Fibroblast of lung (primary cell): ENCODE results near the gene UGT1A10. TPM values are rescaled to one million over a fixed set of nuclear protein-coding genes. Genes with fewer than 3 reads are reported as not detected.

Source experiments
- DNase-seq, 2 donors: peaks; one replicate each; pipeline versions ENCODE4 v3.0.0 to v3.0.0-alpha.2; 2010; ENCODE audit warnings: low read depth in 2 of 2
- H2AFZ ChIP-seq: 2 replicates; pipeline ENCODE4 v1.5.1; 2012; ENCODE audit warnings: low read length, control low read depth, inconsistent platforms
- H3K27ac ChIP-seq: 2 replicates; pipeline ENCODE4 v1.5.1; 2011; ENCODE audit warnings: low read length, control low read depth; ENCODE audit not compliant: insufficient read depth
- H3K27me3 ChIP-seq: 2 replicates; pipeline ENCODE4 v1.5.1; 2011; ENCODE audit warnings: mild to moderate bottlenecking, low read length; ENCODE audit not compliant: control insufficient read depth, insufficient read depth
- H3K36me3 ChIP-seq: 2 replicates; pipeline ENCODE4 v1.5.1; 2011; ENCODE audit warnings: low read length; ENCODE audit not compliant: control insufficient read depth, insufficient read depth
- H3K4me1 ChIP-seq: 2 replicates; pipeline ENCODE4 v1.5.1; 2011; ENCODE audit warnings: low read length; ENCODE audit not compliant: control insufficient read depth, insufficient read depth; ENCODE audit errors: extremely low read depth
- H3K4me2 ChIP-seq: 2 replicates; pipeline ENCODE4 v1.5.1; 2011; ENCODE audit warnings: low read length, control low read depth; ENCODE audit not compliant: insufficient read depth; ENCODE audit errors: extremely low read depth
- H3K4me3 ChIP-seq, 4 experiments: fragments of 200-600 bp in 1 of 4; sonication (generic) in 1 of 4; replicated peaks in 1 of 4; 2 replicates each; pipeline ENCODE4 v1.5.1; 2011 to 2016; ENCODE audit warnings: low read length in 4 of 4, low read depth in 3 of 4, mild to moderate bottlenecking in 3 of 4, control low read depth in 2 of 4, inconsistent platforms in 1 of 4, mixed read lengths in 1 of 4; ENCODE audit not compliant: insufficient read depth in 1 of 4; ENCODE audit errors: control extremely low read depth in 1 of 4
- H3K79me2 ChIP-seq: 2 replicates; pipeline ENCODE4 v1.5.1; 2012; ENCODE audit warnings: mild to moderate bottlenecking, low read length, inconsistent platforms; ENCODE audit not compliant: control insufficient read depth, insufficient read depth
- H3K9ac ChIP-seq: 2 replicates; pipeline ENCODE4 v1.5.1; 2011; ENCODE audit warnings: mild to moderate bottlenecking, low read length, control low read depth; ENCODE audit not compliant: insufficient read depth
- H3K9me3 ChIP-seq: 2 replicates; pipeline ENCODE4 v1.5.1; 2012; ENCODE audit warnings: low read depth, low read length; ENCODE audit not compliant: control insufficient read depth, insufficient read depth
- H4K20me1 ChIP-seq: 2 replicates; pipeline ENCODE4 v1.5.1; 2011; ENCODE audit warnings: low read length; ENCODE audit not compliant: control insufficient read depth, insufficient read depth; ENCODE audit errors: extremely low read depth
- EZH2 ChIP-seq: IDR thresholded peaks from 2 replicates; pipeline ENCODE4 v1.5.1; 2012; ENCODE audit warnings: low read length, control low read depth, mild to moderate bottlenecking; ENCODE audit errors: missing control alignments
- polyA plus RNA-seq, 2 donors: library from polyadenylated mRNA; depleted of rRNA in 1 of 2; stranded (reverse) in 1 of 2; unstranded in 1 of 2; fragments of >200 nt; gene quantifications; 2 replicates each; pipeline ENCODE4 v1.2.1, GENCODE V29; 2011 to 2012; ENCODE audit warnings: missing spikeins in 1 of 2
- total RNA-seq: library from RNA; depleted of rRNA; stranded (reverse); fragments of >200 nt; gene quantifications from 2 replicates; pipeline ENCODE4 v1.2.1, GENCODE V29; 2014
- TF ChIP-seq, protein P1 (sequence below), 2 donors: IDR thresholded peaks in 1 of 2; conservative IDR thresholded peaks in 1 of 2; 1 replicate in 1 of 2; 2 replicates in 1 of 2; pipeline ENCODE4 v1.5.1; 2011 to 2012; ENCODE audit warnings: low read length in 2 of 2, control low read depth in 1 of 2, inconsistent platforms in 1 of 2, low read depth in 1 of 2, mild to moderate bottlenecking in 1 of 2

Gene UGT1A10
- total and polyA plus RNA-seq, 2 donors (not counting 1 experiment from before 2014, with no cell fraction given) = not detected

DNA sequence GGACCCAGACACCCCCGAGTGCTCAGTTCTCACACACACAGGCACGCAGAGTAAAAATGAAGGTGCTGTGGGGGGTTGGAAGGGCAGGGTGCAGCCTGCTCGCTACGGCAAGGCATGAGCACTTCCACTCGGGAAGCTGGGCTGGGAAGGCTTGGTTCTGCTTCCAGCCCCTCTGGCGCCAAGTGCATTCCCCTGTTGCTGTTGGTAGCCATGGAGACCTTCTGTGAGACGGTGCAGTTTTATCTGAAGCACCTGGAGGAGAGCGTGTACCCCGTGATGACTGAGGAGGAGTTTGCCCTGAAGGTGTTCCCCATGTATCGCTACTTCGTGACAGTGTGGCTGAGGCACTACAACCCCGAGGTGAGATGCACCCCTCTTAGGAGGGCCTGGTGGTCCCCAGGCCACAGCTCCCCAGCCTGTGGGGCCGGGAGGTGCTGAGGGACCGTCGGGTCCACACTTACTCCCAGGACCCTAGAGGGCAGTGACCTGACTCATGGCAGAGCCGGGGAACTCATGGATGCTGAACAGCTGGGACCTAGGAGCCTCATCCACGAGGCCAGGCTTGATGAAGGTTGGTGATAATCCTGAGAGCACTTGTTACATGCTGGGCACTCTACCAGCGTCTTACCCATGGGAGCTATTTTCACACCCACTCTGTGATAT is 157.3 kb downstream of the UGT1A10 start:
- Histone ChIP-seq H2AFZ (no peak overlapping the region), H3K4me2 (no peak overlapping the region), H3K27ac (no peak overlapping the region), H3K79me2 (no peaks in the 10 kb centered on the region), H4K20me1 (no peaks in the 10 kb centered on the region), H3K9me3 (no peaks in the 10 kb centered on the region), H3K4me1 (no peaks in the 10 kb centered on the region), H3K36me3 (no peaks in the 10 kb centered on the region), H3K4me3 (no peak overlapping the region), H3K9ac (no peak overlapping the region), H3K27me3 (no peaks in the 10 kb centered on the region)
- no peak for DNase-seq
- TF ChIP-seq, protein P1, sequence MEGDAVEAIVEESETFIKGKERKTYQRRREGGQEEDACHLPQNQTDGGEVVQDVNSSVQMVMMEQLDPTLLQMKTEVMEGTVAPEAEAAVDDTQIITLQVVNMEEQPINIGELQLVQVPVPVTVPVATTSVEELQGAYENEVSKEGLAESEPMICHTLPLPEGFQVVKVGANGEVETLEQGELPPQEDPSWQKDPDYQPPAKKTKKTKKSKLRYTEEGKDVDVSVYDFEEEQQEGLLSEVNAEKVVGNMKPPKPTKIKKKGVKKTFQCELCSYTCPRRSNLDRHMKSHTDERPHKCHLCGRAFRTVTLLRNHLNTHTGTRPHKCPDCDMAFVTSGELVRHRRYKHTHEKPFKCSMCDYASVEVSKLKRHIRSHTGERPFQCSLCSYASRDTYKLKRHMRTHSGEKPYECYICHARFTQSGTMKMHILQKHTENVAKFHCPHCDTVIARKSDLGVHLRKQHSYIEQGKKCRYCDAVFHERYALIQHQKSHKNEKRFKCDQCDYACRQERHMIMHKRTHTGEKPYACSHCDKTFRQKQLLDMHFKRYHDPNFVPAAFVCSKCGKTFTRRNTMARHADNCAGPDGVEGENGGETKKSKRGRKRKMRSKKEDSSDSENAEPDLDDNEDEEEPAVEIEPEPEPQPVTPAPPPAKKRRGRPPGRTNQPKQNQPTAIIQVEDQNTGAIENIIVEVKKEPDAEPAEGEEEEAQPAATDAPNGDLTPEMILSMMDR (conservative IDR thresholded peaks at IDR 0.05 in 1 of 2, IDR thresholded peaks at IDR 0.05 in 1 of 2; ENCODE audit: low read depth in 1 of 2, low read length in 2 of 2) = no peak
- no peak for TF ChIP-seq EZH2

DNA sequence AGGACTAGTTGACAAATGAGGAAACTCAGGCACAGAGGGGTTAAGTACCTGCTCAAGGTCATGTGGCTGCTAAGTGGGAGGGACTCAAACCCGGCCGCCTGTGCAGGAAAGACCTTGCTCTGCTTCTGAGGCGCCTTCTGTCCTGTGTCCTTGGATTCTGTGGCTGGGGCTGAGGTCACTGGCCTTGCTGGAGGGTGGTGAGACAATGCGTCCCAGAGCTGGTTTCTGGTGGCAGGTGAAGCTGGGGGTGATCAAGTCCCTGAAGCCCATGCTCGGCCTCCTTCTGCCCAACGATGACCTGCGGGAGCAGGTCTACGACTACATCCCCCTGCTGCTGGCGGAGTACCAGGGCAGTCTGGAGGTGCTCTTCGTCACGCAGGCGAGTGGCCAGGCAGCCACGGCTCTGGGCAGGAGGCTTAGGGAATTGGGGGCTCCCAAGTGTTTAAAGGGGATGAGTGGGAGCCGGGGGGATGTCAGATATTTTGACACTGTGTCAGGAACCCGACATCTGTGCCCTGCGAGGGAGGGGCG is 157.9 kb downstream of the UGT1A10 start:
- Histone ChIP-seq H3K79me2 (no peaks in the 10 kb centered on the region), H3K9ac (no peak overlapping the region), H3K36me3 (no peaks in the 10 kb centered on the region), H2AFZ (no peak overlapping the region), H4K20me1 (no peaks in the 10 kb centered on the region), H3K4me3 (no peak overlapping the region), H3K9me3 (no peaks in the 10 kb centered on the region), H3K4me2 (no peak overlapping the region), H3K4me1 (no peaks in the 10 kb centered on the region), H3K27ac (no peak overlapping the region), H3K27me3 (no peaks in the 10 kb centered on the region)
- DNase-seq = no peak
- no peak for TF ChIP-seq EZH2
- TF ChIP-seq, protein P1 (conservative IDR thresholded peaks at IDR 0.05 in 1 of 2, IDR thresholded peaks at IDR 0.05 in 1 of 2; ENCODE audit: low read depth in 1 of 2, low read length in 2 of 2) = no peak

DNA sequence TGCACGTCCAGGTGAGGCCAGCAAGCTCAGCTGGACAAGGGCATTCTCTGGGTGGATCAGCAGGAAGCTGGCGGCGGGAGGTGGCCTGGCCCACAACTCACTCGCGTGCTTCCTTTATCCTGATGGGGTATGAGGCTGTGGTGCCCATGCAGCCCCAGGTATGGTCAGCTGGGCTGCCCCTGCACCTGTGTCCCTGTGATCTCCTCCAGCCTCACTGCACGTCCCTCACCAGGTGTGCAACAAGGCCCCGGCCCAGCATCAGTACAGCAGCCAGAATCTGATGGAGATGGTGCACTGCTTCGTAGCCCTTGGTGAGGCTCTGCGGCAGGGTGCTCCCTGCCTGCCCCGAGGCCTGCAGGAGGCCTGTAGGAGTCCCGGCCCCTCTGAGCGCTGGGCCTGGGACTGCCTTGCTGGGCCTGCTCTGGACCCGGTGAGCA is 159.5 kb downstream of the UGT1A10 start:
- H3K27me3 ChIP-seq = no peaks in the 10 kb centered on the region
- no peaks in the 10 kb centered on the region for H3K36me3 ChIP-seq
- H3K27ac ChIP-seq = no peak overlapping the region
- DNase-seq = no peak
- H3K4me3 ChIP-seq = no peak overlapping the region
- no peak overlapping the region for H3K9ac ChIP-seq
- no peaks in the 10 kb centered on the region for H3K9me3 ChIP-seq
- H2AFZ ChIP-seq = no peak overlapping the region
- no peak for TF ChIP-seq EZH2
- TF ChIP-seq, protein P1 (conservative IDR thresholded peaks at IDR 0.05 in 1 of 2, IDR thresholded peaks at IDR 0.05 in 1 of 2; ENCODE audit: low read depth in 1 of 2, low read length in 2 of 2) = no peak
- H4K20me1 ChIP-seq = no peaks in the 10 kb centered on the region
- no peaks in the 10 kb centered on the region for H3K79me2 ChIP-seq
- no peaks in the 10 kb centered on the region for H3K4me1 ChIP-seq
- no peak overlapping the region for H3K4me2 ChIP-seq
